HepG2 (cell line): Measurements from ENCODE around the gene PCNA. TPM values are rescaled to one million over a fixed set of nuclear protein-coding genes. Genes with fewer than 3 reads are reported as not detected.
A peak's percentile ranks its signal among the peaks of the same experiment; 100 is the strongest.

Source experiments
- ARHGAP35 ChIP-seq: sonication (generic); formaldehyde crosslinking; IDR thresholded peaks from 2 replicates; pipeline ENCODE4 v1.9.0; 2022; ENCODE audit warnings: mild to moderate bottlenecking, inconsistent platforms, moderate library complexity, missing genetic modification reagents, borderline replicate concordance
- ATF7 ChIP-seq, 2 experiments: fragments of 450-650 bp in 1 of 2; sonication (generic) in 1 of 2; formaldehyde crosslinking in 1 of 2; IDR thresholded peaks; 2 replicates each; pipeline versions ENCODE4 v1.4.0 to v1.6.1; 2016 to 2020; ENCODE audit warnings: antibody characterized with exemption in 1 of 2, mild to moderate bottlenecking in 1 of 2, missing genetic modification reagents in 1 of 2
- BRCA1 ChIP-seq: sonication (generic); formaldehyde crosslinking; IDR thresholded peaks from 2 replicates; pipeline ENCODE4 v1.4.0; 2020; ENCODE audit warnings: missing genetic modification reagents
- CC2D1A ChIP-seq: sonication (generic); formaldehyde crosslinking; IDR thresholded peaks from 2 replicates; pipeline ENCODE4 v1.8.1; 2023; ENCODE audit warnings: mild to moderate bottlenecking, missing genetic modification reagents
- EHMT2 ChIP-seq: fragments of 200-600 bp; sonication (generic); IDR thresholded peaks from 2 replicates; pipeline ENCODE4 v1.7.0; 2017; ENCODE audit warnings: antibody characterized with exemption, low read depth, low read length, borderline replicate concordance
- ELF1 ChIP-seq: sonication (generic); formaldehyde crosslinking; IDR thresholded peaks from 2 replicates; pipeline ENCODE4 v1.4.0; 2020; ENCODE audit warnings: missing genetic modification reagents
- HNF4G ChIP-seq, 2 experiments: sonication (generic) in 1 of 2; formaldehyde crosslinking in 1 of 2; IDR thresholded peaks; 2 replicates each; pipeline versions ENCODE4 v1.4.0 to v1.6.1; 2011 to 2020; ENCODE audit warnings: borderline replicate concordance in 2 of 2, low read depth in 2 of 2, mild to moderate bottlenecking in 2 of 2, low read length in 1 of 2, missing genetic modification reagents in 1 of 2, moderate library complexity in 1 of 2
- KMT2A ChIP-seq: sonication (generic); formaldehyde crosslinking; IDR thresholded peaks from 2 replicates; pipeline ENCODE4 v1.4.0; 2020; ENCODE audit warnings: missing genetic modification reagents
- RAD21 ChIP-seq: fragments of 450-650 bp; formaldehyde crosslinking; IDR thresholded peaks from 2 replicates; pipeline ENCODE4 v1.5.0; 2020; ENCODE audit warnings: mild to moderate bottlenecking
- REXO4 ChIP-seq: sonication (generic); formaldehyde crosslinking; IDR thresholded peaks from 2 replicates; pipeline ENCODE4 v1.8.0; 2022; ENCODE audit warnings: missing genetic modification reagents, mild to moderate bottlenecking, borderline replicate concordance
- SOX6 ChIP-seq, 2 experiments: fragments of 450-650 bp in 1 of 2; sonication (generic) in 1 of 2; formaldehyde crosslinking in 1 of 2; IDR thresholded peaks; 2 replicates each; pipeline versions ENCODE4 v1.4.0 to v1.6.1; 2017 to 2020; ENCODE audit warnings: antibody characterized with exemption in 1 of 2, mild to moderate bottlenecking in 1 of 2, missing genetic modification reagents in 1 of 2
- SP4 ChIP-seq: sonication (generic); formaldehyde crosslinking; IDR thresholded peaks from 2 replicates; pipeline ENCODE4 v1.8.1; 2023; ENCODE audit warnings: mild to moderate bottlenecking, missing genetic modification reagents
- SSRP1 ChIP-seq: IDR thresholded peaks from 2 replicates; pipeline ENCODE4 v1.6.1; 2016; ENCODE audit warnings: control low read depth
- TIGD3 ChIP-seq: sonication (generic); formaldehyde crosslinking; IDR thresholded peaks from 2 replicates; pipeline ENCODE4 v1.5.1; 2020; ENCODE audit warnings: mild to moderate bottlenecking, missing genetic modification reagents, borderline replicate concordance
- YEATS4 ChIP-seq: sonication (generic); formaldehyde crosslinking; IDR thresholded peaks from 2 replicates; pipeline ENCODE4 v1.4.0; 2020; ENCODE audit warnings: missing genetic modification reagents, borderline replicate concordance
- ZBTB26 ChIP-seq: IDR thresholded peaks from 2 replicates; pipeline ENCODE4 v1.6.1; 2016; ENCODE audit warnings: missing compliant biosample characterization, missing genetic modification reagents, borderline replicate concordance
- ZBTB7B ChIP-seq: sonication (generic); formaldehyde crosslinking; IDR thresholded peaks from 2 replicates; pipeline ENCODE4 v1.4.0; 2020; ENCODE audit warnings: missing genetic modification reagents
- ZNF10 ChIP-seq: sonication (generic); formaldehyde crosslinking; IDR thresholded peaks from 2 replicates; pipeline ENCODE4 v1.4.0; 2020; ENCODE audit warnings: mild to moderate bottlenecking, low read depth, missing genetic modification reagents, borderline replicate concordance
- ZNF354B ChIP-seq: sonication (generic); formaldehyde crosslinking; IDR thresholded peaks from 2 replicates; pipeline ENCODE4 v1.8.0; 2022; ENCODE audit warnings: mild to moderate bottlenecking, missing genetic modification reagents
- ZNF383 ChIP-seq: sonication (generic); formaldehyde crosslinking; IDR thresholded peaks from 2 replicates; pipeline ENCODE4 v1.4.0; 2020; ENCODE audit warnings: missing genetic modification reagents, mild to moderate bottlenecking, borderline replicate concordance
- ZNF607 ChIP-seq: sonication (generic); formaldehyde crosslinking; IDR thresholded peaks from 2 replicates; pipeline ENCODE4 v1.5.1; 2020; ENCODE audit warnings: missing genetic modification reagents, mild to moderate bottlenecking, borderline replicate concordance
- ZNF737 ChIP-seq: sonication (generic); formaldehyde crosslinking; IDR thresholded peaks from 2 replicates; pipeline ENCODE4 v1.5.0; 2020; ENCODE audit warnings: missing genetic modification reagents, mild to moderate bottlenecking, borderline replicate concordance
- ZNF770 ChIP-seq: sonication (generic); formaldehyde crosslinking; IDR thresholded peaks from 2 replicates; pipeline ENCODE4 v1.5.0; 2020; ENCODE audit warnings: mild to moderate bottlenecking, missing genetic modification reagents
- ZNF780A ChIP-seq: sonication (generic); formaldehyde crosslinking; IDR thresholded peaks from 2 replicates; pipeline ENCODE4 v1.8.0; 2022; ENCODE audit warnings: mild to moderate bottlenecking, missing genetic modification reagents, moderate library complexity
- ZNF839 ChIP-seq: sonication (generic); formaldehyde crosslinking; IDR thresholded peaks from 2 replicates; pipeline ENCODE4 v1.4.0; 2020; ENCODE audit warnings: missing genetic modification reagents, mild to moderate bottlenecking, borderline replicate concordance
- polyA plus RNA-seq, 8 experiments: library from polyadenylated mRNA; depleted of rRNA in 3 of 8; stranded (reverse) in 7 of 8; unstranded in 1 of 8; fragments of >200 nt; fragmentation: Illumina TruSeq in 4 of 8; extraction: Trizol in 4 of 8; gene quantifications; 2 replicates each; pipeline versions ENCODE4 v1.2.1 to v1.2.3, GENCODE V29; 2011 to 2016; ENCODE audit warnings: low read depth in 4 of 8, missing spikeins in 1 of 8, mixed read lengths in 1 of 8; ENCODE audit not compliant: insufficient read depth in 1 of 8
- total RNA-seq, 5 experiments: library from RNA; depleted of rRNA; stranded (reverse); fragments of >200 nt; fragmentation: Illumina TruSeq; extraction: Trizol; gene quantifications; 2 replicates each; pipeline ENCODE4 v1.2.3, GENCODE V29; 2016; ENCODE audit warnings: low read depth in 1 of 5

Gene PCNA
- total and polyA plus RNA-seq, 2 of the 13 experiments (the other 11 are each of a cell fraction or from before 2014, with no cell fraction given) = 229 to 655 TPM

GRCh38 chr20:5072756-5073659 lies 46.8 kb downstream of the PCNA start (continued):
- TF ChIP-seq ARHGAP35 (CRISPR knock-in tag) (no peak), ELF1 (CRISPR knock-in tag) (no peak; the same call in 1 of the 2 replicates), ZNF354B (CRISPR knock-in tag) (no peak), REXO4 (no peak), ZNF780A (CRISPR knock-in tag) (no peak), ATF7 (IDR thresholded peaks at IDR 0.05) (no peak), ATF7 (CRISPR knock-in tag; IDR thresholded peaks at IDR 0.05) (no peak), ZBTB26 (CRISPR knock-in tag) (peak; percentile 94), ZNF770 (CRISPR knock-in tag) (no peak), ZNF10 (CRISPR knock-in tag) (no peak), ZNF839 (no peak), SOX6 (IDR thresholded peaks at IDR 0.05) (no peak), SOX6 (CRISPR knock-in tag; IDR thresholded peaks at IDR 0.05) (no peak; the same call in 1 of the 2 replicates), YEATS4 (no peak), ZNF383 (CRISPR knock-in tag) (no peak), EHMT2 (no peak), ZBTB7B (CRISPR knock-in tag) (no peak), KMT2A (CRISPR knock-in tag) (no peak), ZNF607 (CRISPR knock-in tag) (no peak), SSRP1 (no peak), TIGD3 (CRISPR knock-in tag) (no peak), RAD21 (CRISPR knock-in tag) (no peak), SP4 (CRISPR knock-in tag) (no peak), HNF4G (IDR thresholded peaks at IDR 0.05; ENCODE audit: borderline replicate concordance, low read depth, low read length) (no peak), HNF4G (CRISPR knock-in tag; IDR thresholded peaks at IDR 0.05; ENCODE audit: borderline replicate concordance, low read depth) (peak; percentile 42; the same call in 1 of the 2 replicates), CC2D1A (CRISPR knock-in tag) (no peak), BRCA1 (CRISPR knock-in tag) (no peak), ZNF737 (no peak)
